Neural crest cell (in vitro differentiated cells): ENCODE measurements around the gene CYFIP2. TPM values are rescaled to one million over a fixed set of nuclear protein-coding genes. Genes with fewer than 3 reads are reported as not detected.

Source experiments
- DNase-seq: peaks from one replicate; pipeline ENCODE4 v3.0.0; 2021; ENCODE audit warnings: low read depth, mixed read lengths, low spot score
- H3K27ac Mint-ChIP-seq: one replicate; pipeline ENCODE4 v1.8.0; 2021; ENCODE audit warnings: mild to moderate bottlenecking, mixed read lengths; ENCODE audit not compliant: unreplicated experiment
- H3K27me3 Mint-ChIP-seq: 2 replicates; pipeline ENCODE4 v1.8.0; 2021; ENCODE audit warnings: low read depth, mild to moderate bottlenecking, mixed read lengths
- H3K36me3 Mint-ChIP-seq: 2 replicates; pipeline ENCODE4 v1.8.0; 2021; ENCODE audit warnings: low read depth, mild to moderate bottlenecking, mixed read lengths
- H3K4me1 Mint-ChIP-seq: 2 replicates; pipeline ENCODE4 v1.8.0; 2021; ENCODE audit warnings: mixed read lengths
- H3K4me3 Mint-ChIP-seq: one replicate; pipeline ENCODE4 v1.8.0; 2021; ENCODE audit warnings: mild to moderate bottlenecking, mixed read lengths
- H3K9me3 Mint-ChIP-seq: 2 replicates; pipeline ENCODE4 v1.8.0; 2021; ENCODE audit warnings: mixed read lengths
- CTCF ChIP-seq: fragments of 200-600 bp; sonication (generic); conservative IDR thresholded peaks from 2 replicates; pipeline ENCODE4 v1.5.0; 2021; ENCODE audit warnings: antibody characterized with exemption, mild to moderate bottlenecking
- total RNA-seq: library from RNA; stranded (reverse); gene quantifications from 2 replicates; pipeline ENCODE4 v1.2.1, GENCODE V29; 2021

CYFIP2 gene
- total RNA-seq, 1 donor from 2014 or later = 76.6 TPM

GRCh38 chr5:157284458-157285212 lies 18.7 kb downstream of the CYFIP2 start:
- no peak overlapping the region for H3K27ac Mint-ChIP-seq
- H3K4me3 Mint-ChIP-seq = no peak overlapping the region
- no peaks in the 10 kb centered on the region for H3K4me1 Mint-ChIP-seq
- DNase-seq = no peak
- no peaks in the 10 kb centered on the region for H3K9me3 Mint-ChIP-seq
- no peaks in the 10 kb centered on the region for H3K27me3 Mint-ChIP-seq
- TF ChIP-seq CTCF = no peak
- H3K36me3 Mint-ChIP-seq = no peaks in the 10 kb centered on the region

GRCh38 chr5:157285310-157286035 lies 19.6 kb downstream of the CYFIP2 start:
- H3K9me3 Mint-ChIP-seq = no peaks in the 10 kb centered on the region
- no peaks in the 10 kb centered on the region for H3K4me1 Mint-ChIP-seq
- H3K36me3 Mint-ChIP-seq = no peaks in the 10 kb centered on the region
- no peaks in the 10 kb centered on the region for H3K27me3 Mint-ChIP-seq
- no peak overlapping the region for H3K27ac Mint-ChIP-seq
- TF ChIP-seq CTCF = no peak
- H3K4me3 Mint-ChIP-seq = no peak overlapping the region
- no peak for DNase-seq

- no peak for TF ChIP-seq CTCF
- H3K4me3 Mint-ChIP-seq = no peak overlapping the region
- no peaks in the 10 kb centered on the region for H3K4me1 Mint-ChIP-seq
- no peak for DNase-seq
- no peaks in the 10 kb centered on the region for H3K9me3 Mint-ChIP-seq
- H3K36me3 Mint-ChIP-seq = no peaks in the 10 kb centered on the region
- no peaks in the 10 kb centered on the region for H3K27me3 Mint-ChIP-seq
- no peak overlapping the region for H3K27ac Mint-ChIP-seq
Measured at GRCh38 chr5:157286761-157287211, 20.9 kb downstream of the CYFIP2 start.

- H3K36me3 Mint-ChIP-seq = no peaks in the 10 kb centered on the region
- no peaks in the 10 kb centered on the region for H3K27me3 Mint-ChIP-seq
- H3K9me3 Mint-ChIP-seq = no peaks in the 10 kb centered on the region
- H3K4me3 Mint-ChIP-seq = no peak overlapping the region
- no peak for DNase-seq
- no peaks in the 10 kb centered on the region for H3K4me1 Mint-ChIP-seq
- TF ChIP-seq CTCF = no peak
- no peak overlapping the region for H3K27ac Mint-ChIP-seq
Measured at GRCh38 chr5:157288405-157289163, 22.7 kb downstream of the CYFIP2 start.

- DNase-seq = no peak
- Mint-ChIP-seq H3K4me1 (no peaks in the 10 kb centered on the region), H3K4me3 (no peak overlapping the region), H3K36me3 (peaks cover 2% of the 10 kb centered on the region), H3K27me3 (no peaks in the 10 kb centered on the region), H3K27ac (no peak overlapping the region), H3K9me3 (no peaks in the 10 kb centered on the region)
- no peak for TF ChIP-seq CTCF
Measured at GRCh38 chr5:157289164-157289819, 23.4 kb downstream of the CYFIP2 start.
